Ishikawa (cell line): ENCODE results near the gene GRB10.

Source experiments
- EP300 ChIP-seq: IDR thresholded peaks from 2 replicates; pipeline ENCODE4 v1.6.1; 2012; ENCODE audit warnings: borderline replicate concordance
- FOXM1 ChIP-seq: IDR thresholded peaks from 2 replicates; pipeline ENCODE4 v1.6.1; 2012; ENCODE audit warnings: low read depth, borderline replicate concordance
- TAF1 ChIP-seq: IDR thresholded peaks from 2 replicates; pipeline ENCODE4 v1.6.1; 2012; ENCODE audit warnings: low read depth, mild to moderate bottlenecking
- TCF12 ChIP-seq: IDR thresholded peaks from 2 replicates; pipeline ENCODE4 v1.6.1; 2012; ENCODE audit warnings: low read depth
- TF ChIP-seq, protein P1 (sequence below): IDR thresholded peaks from 2 replicates; pipeline ENCODE4 v1.6.1; 2012
- TF ChIP-seq, protein P2 (sequence below): IDR thresholded peaks from 2 replicates; pipeline ENCODE4 v1.6.1; 2012; ENCODE audit warnings: low read depth, mild to moderate bottlenecking

DNA sequence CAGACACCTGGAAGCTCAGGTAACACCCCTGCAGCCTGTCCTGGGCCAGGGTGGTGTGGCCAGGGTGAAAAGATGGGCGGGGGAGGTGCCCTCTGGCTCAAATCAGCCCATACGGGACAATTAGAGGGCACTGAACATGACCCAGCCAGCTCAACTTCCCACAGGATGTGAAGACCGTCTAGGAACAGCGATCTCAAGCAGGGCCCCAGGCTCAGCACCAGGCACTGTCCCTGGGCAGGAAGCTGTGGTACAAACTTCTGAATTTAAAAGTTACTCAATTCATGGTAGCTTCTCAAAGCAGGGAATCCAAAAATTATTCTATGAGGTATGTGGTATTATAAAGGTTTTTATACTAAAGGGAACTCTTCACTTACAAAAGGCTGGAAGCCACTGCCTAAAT, 5.1 kb upstream of the GRB10 start:
- TF ChIP-seq TCF12 = no peak
- no peak for TF ChIP-seq FOXM1
- TF ChIP-seq, protein P1, sequence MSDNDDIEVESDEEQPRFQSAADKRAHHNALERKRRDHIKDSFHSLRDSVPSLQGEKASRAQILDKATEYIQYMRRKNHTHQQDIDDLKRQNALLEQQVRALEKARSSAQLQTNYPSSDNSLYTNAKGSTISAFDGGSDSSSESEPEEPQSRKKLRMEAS = no peak
- no peak for TF ChIP-seq EP300
- TF ChIP-seq, protein P2, sequence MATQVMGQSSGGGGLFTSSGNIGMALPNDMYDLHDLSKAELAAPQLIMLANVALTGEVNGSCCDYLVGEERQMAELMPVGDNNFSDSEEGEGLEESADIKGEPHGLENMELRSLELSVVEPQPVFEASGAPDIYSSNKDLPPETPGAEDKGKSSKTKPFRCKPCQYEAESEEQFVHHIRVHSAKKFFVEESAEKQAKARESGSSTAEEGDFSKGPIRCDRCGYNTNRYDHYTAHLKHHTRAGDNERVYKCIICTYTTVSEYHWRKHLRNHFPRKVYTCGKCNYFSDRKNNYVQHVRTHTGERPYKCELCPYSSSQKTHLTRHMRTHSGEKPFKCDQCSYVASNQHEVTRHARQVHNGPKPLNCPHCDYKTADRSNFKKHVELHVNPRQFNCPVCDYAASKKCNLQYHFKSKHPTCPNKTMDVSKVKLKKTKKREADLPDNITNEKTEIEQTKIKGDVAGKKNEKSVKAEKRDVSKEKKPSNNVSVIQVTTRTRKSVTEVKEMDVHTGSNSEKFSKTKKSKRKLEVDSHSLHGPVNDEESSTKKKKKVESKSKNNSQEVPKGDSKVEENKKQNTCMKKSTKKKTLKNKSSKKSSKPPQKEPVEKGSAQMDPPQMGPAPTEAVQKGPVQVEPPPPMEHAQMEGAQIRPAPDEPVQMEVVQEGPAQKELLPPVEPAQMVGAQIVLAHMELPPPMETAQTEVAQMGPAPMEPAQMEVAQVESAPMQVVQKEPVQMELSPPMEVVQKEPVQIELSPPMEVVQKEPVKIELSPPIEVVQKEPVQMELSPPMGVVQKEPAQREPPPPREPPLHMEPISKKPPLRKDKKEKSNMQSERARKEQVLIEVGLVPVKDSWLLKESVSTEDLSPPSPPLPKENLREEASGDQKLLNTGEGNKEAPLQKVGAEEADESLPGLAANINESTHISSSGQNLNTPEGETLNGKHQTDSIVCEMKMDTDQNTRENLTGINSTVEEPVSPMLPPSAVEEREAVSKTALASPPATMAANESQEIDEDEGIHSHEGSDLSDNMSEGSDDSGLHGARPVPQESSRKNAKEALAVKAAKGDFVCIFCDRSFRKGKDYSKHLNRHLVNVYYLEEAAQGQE = no peak
- TF ChIP-seq TAF1 = no peak
